ENCODE data around the gene RAD51B.

DNA sequence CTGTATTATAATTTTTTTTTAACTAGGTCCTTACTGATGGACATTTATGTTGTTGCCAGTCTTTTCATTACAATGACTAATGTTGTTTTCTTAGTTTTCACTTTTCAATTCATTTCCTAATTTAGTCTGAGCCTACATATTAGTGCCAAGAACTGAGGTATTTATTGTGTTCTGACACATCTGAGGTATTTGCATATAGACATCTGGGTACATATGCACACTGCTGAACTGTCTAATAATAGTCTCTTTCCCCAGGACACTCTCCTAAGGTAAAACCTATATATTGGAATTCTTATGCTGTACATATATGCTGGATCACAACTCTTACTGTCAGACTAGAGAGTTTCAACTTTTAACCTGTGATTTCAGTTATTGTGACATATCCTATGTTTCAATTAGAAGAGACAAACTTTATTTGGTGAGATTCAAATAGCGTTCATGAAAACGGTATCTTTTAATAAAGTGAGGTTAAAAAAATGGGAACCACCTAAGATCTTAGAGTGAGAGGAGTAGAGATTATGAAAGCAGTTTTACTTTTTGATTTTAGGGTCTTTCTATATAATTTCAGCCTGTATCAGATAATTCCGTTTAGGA, 263.2 kb downstream of the RAD51B start:
- TF ChIP-seq, protein P1, sequence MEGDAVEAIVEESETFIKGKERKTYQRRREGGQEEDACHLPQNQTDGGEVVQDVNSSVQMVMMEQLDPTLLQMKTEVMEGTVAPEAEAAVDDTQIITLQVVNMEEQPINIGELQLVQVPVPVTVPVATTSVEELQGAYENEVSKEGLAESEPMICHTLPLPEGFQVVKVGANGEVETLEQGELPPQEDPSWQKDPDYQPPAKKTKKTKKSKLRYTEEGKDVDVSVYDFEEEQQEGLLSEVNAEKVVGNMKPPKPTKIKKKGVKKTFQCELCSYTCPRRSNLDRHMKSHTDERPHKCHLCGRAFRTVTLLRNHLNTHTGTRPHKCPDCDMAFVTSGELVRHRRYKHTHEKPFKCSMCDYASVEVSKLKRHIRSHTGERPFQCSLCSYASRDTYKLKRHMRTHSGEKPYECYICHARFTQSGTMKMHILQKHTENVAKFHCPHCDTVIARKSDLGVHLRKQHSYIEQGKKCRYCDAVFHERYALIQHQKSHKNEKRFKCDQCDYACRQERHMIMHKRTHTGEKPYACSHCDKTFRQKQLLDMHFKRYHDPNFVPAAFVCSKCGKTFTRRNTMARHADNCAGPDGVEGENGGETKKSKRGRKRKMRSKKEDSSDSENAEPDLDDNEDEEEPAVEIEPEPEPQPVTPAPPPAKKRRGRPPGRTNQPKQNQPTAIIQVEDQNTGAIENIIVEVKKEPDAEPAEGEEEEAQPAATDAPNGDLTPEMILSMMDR (IDR thresholded peaks at IDR 0.05; ENCODE audit: low read length) = no peak
- TF ChIP-seq EZH2 (optimal IDR thresholded peaks at IDR 0.05; ENCODE audit: low read depth, low read length) = no peak
